GM12872 (cell line): ENCODE results near the gene KRT34.

Experiments used
- TF ChIP-seq, protein P1 (sequence below): IDR thresholded peaks from 3 replicates; pipeline ENCODE4 v1.5.1; 2011; ENCODE audit warnings: low read depth, mild to moderate bottlenecking, low read length, moderate library complexity; ENCODE audit not compliant: insufficient read depth

The KRT34 gene

DNA sequence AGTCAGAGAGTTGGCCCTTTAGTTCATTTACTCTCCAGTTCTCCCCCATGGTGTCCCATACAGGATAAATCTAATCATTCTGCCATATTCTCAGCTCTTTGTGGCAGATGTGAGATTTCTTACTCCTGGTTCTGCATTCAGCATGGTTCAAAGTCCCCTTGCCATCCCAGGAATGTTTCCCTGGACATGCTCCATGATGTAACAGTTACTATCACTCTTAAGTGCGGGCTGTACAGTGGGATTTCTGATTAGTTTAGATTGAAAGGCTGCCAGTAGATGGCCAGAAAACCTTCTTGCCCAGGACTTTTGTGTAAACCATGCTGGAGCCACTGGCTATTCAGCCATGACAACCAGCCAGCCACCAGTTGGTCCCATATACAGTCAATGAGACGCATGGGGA is 31.9 kb upstream of the KRT34 start:
- TF ChIP-seq, protein P1, sequence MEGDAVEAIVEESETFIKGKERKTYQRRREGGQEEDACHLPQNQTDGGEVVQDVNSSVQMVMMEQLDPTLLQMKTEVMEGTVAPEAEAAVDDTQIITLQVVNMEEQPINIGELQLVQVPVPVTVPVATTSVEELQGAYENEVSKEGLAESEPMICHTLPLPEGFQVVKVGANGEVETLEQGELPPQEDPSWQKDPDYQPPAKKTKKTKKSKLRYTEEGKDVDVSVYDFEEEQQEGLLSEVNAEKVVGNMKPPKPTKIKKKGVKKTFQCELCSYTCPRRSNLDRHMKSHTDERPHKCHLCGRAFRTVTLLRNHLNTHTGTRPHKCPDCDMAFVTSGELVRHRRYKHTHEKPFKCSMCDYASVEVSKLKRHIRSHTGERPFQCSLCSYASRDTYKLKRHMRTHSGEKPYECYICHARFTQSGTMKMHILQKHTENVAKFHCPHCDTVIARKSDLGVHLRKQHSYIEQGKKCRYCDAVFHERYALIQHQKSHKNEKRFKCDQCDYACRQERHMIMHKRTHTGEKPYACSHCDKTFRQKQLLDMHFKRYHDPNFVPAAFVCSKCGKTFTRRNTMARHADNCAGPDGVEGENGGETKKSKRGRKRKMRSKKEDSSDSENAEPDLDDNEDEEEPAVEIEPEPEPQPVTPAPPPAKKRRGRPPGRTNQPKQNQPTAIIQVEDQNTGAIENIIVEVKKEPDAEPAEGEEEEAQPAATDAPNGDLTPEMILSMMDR, result no peak

DNA sequence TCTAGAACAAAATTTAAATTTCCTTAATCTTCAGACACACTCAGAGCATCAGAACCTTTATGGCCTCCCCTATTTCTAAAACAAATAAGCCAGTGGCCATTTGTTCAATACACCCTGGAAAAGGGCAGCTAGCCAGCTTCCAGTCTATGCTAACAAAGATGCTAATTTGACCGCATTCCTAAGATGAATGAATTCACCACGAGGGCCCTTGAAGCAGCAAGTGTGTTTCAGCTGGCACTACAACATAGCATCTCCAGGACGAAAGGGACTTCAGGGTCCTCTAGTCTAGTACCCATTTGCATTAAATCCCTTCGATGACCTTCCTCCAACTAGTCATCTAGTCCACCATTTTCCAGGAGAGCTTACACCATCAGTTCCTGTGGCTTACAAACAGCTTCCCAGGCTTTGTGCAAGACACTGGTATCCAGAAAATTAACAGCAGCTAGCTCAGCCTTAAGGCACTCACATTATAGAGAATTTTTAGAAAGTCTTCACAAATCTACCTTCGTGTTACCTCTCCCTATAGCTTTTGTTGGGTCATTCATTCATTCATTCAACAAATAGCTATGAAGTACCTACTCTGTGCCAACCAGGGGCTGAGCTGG is 31.3 kb upstream of the KRT34 start:
- TF ChIP-seq, protein P1, result no peak

DNA sequence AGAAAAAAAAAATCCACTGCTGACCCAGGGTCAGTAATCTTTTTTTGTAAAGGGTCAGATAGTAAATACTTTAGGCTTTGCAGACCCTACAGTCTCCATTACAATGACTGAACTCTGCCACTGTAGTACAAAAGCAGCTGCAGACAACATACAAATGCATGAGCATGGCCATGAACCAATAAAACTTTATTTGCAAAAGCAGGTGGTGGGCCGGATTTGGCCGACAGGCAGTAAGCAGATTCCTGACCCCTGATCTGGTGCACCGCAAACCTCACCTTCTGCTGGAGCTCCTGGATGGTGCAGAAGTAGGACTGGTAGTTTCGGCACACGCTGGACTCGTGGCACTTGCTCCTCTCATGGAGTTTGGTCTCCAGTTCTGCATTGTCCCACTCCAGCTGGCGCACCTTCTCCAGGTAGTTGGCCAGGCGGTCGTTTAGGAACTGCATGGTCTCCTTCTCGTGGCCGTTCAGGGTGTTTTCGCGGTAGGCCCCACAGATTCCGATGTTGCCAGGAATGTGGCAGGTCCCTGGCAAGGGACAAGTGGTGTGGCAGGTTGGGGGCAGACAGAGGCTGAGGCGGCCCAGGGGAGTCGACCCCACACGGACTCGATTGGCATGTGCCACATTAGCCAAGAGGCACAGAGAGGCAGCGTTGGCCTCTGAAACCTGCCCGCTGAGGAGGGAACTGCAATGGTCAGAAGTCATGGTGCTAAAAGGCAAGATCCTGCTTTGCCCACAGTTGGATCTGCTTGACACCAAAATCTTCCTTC is 29.1 kb upstream of the KRT34 start:
- TF ChIP-seq, protein P1, result no peak

DNA sequence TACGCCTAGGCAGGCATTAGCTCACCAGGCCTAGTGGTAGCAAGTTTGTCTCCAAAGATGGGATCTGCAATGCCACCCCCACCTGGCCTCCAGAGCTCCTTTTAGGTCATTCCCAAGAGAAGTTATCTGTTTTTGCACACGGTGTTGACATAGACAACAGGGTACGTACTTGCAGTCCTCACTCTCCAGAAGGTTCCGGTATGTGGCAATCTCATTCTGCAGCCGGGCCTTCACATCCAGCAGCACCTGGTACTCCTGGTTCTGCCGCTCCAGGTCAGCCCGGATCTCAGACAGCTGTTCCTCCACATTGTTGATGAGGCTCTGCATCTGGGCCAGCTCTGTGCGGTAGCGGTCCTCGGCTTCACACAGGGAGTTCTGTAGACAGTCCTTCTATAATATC is 25.1 kb upstream of the KRT34 start:
- TF ChIP-seq, protein P1, result no peak

DNA sequence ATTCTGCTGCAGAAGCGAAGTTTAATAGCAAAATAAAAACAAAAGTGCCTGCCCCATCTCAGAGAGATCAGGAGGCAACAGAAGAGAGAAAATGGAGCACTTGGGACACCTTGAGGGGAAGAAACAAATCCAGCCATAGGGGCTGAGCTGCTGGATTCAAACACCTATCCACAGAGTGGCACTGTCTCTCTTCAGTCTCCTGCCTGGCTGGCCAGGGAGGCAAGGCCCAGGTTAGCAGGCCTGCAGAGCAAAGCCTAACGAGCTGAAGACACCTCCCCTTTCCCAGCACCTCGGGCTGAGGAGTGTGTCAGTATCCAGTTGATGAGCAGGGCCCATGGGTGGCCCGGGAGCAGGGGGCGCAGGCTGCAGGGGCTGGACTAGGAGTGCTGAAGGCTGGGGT is 24.1 kb upstream of the KRT34 start:
- TF ChIP-seq, protein P1, result no peak

DNA sequence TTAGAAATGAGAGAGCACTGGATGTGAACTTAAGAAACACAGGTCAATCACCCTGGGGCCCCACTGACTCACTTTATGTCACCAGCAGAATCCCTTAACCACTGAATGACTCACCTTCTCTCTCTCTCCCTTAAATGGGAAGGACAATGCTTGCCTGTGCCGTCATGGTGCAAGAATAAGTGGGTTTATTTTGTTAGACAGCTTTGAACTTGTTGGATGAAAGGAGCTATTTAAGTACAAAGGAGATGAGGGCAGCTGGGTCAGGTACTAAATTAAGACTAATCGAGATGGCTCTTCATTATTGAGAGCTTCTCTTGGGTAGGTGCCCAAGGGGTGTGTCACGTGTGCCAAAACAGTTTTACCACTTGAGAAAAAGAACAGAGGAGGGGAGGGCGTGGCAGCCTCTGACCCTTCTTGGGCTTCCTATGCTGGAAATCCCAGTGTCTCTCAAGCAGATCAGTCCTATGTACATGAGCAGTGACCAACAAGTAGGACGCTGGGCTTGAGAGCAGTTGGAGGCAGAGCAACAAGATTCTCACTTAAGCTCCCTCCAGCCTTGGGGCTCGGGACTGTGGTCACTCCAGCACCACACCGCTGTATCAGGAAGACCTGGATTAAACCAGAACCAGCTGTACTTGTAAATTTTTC is 22.0 kb upstream of the KRT34 start:
- TF ChIP-seq, protein P1, result no peak

DNA sequence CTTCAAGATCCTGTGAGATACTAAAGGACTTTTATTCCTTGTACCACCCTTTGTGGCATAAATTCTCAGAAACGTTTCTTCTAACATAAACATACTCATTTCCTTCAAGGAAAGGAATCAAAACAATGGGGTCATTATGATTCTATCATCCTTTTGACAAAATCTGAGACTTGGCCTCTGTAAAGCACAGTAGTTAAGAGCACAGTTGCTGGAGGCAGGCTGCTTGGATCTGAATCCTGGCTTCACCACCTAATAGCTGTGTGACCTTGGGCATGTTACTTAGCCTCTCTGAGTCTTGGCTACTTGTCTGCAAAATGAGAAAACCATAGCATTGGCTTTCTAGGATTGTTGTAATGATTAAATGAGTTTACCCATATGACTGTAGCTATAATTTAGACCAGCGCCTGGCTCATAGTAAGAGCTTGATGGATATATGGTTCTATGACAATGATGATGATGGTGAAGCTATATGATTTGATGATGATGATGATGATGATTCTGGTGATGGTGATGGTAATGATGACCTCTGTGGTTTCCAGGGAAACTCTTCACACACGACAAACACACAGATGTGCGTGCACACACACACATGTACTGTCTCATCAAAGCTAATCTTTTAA is 21.4 kb upstream of the KRT34 start:
- TF ChIP-seq, protein P1, result no peak
